GM12878 (cell line): ENCODE data around the gene TCF25. TPM values are rescaled to one million over a fixed set of nuclear protein-coding genes. Genes with fewer than 3 reads are reported as not detected.
A peak's percentile ranks its signal among the peaks of the same experiment; 100 is the strongest.

Experiments
- ATF2 ChIP-seq: IDR thresholded peaks from 2 replicates; pipeline ENCODE4 v1.6.1; 2012; ENCODE audit warnings: low read length, inconsistent platforms
- BCL3 ChIP-seq: IDR thresholded peaks from 2 replicates; pipeline ENCODE4 v1.6.1; 2011; ENCODE audit warnings: borderline replicate concordance, low read depth, mild to moderate bottlenecking, moderate library complexity, low read length; ENCODE audit not compliant: insufficient read depth, poor library complexity, severe bottlenecking
- CBX5 ChIP-seq: sonication (generic); IDR thresholded peaks from 2 replicates; pipeline ENCODE4 v1.6.1; 2016; ENCODE audit warnings: low read depth, moderate library complexity, mild to moderate bottlenecking, inconsistent platforms
- CEBPB ChIP-seq, 2 experiments: fragments of 150-350 bp in 1 of 2; IDR thresholded peaks; 2 replicates each; pipeline ENCODE4 v1.6.1; 2012 to 2014; ENCODE audit warnings: low read depth in 2 of 2, low read length in 2 of 2, borderline replicate concordance in 1 of 2, inconsistent platforms in 1 of 2
- EED ChIP-seq: sonication (generic); IDR thresholded peaks from 2 replicates; pipeline ENCODE4 v1.6.1; 2016; ENCODE audit warnings: antibody characterized with exemption, low read depth
- FOXK2 ChIP-seq: fragments of 450-650 bp; IDR thresholded peaks from 2 replicates; pipeline ENCODE4 v1.6.1; 2017; ENCODE audit warnings: mild to moderate bottlenecking, moderate library complexity
- MEF2A ChIP-seq: IDR thresholded peaks from 2 replicates; pipeline ENCODE4 v1.6.1; 2011; ENCODE audit warnings: low read depth, mild to moderate bottlenecking, low read length, moderate library complexity; ENCODE audit not compliant: insufficient read depth
- MXI1 ChIP-seq: fragments of 150-350 bp; IDR thresholded peaks from 2 replicates; pipeline ENCODE4 v1.6.1; 2011; ENCODE audit warnings: low read depth, mild to moderate bottlenecking, inconsistent platforms, low read length, improper control_type of control experiment
- MYC ChIP-seq: IDR thresholded peaks from 2 replicates; pipeline ENCODE4 v1.6.1; 2011; ENCODE audit warnings: mild to moderate bottlenecking, low read length, moderate library complexity, inconsistent platforms; ENCODE audit not compliant: insufficient read depth, insufficient replicate concordance, insufficient read length, severe bottlenecking
- NKRF ChIP-seq: fragments of 450-650 bp; conservative IDR thresholded peaks from 2 replicates; pipeline ENCODE4 v1.6.1; 2017; ENCODE audit warnings: mild to moderate bottlenecking, moderate library complexity
- NR2F1 ChIP-seq: fragments of 450-650 bp; conservative IDR thresholded peaks from 2 replicates; pipeline ENCODE4 v1.6.1; 2017; ENCODE audit warnings: mild to moderate bottlenecking
- RELB ChIP-seq: fragments of 450-650 bp; IDR thresholded peaks from 2 replicates; pipeline ENCODE4 v1.6.1; 2017; ENCODE audit warnings: low read depth, mild to moderate bottlenecking, moderate library complexity
- REST ChIP-seq: IDR thresholded peaks from 2 replicates; pipeline ENCODE4 v1.6.1; 2012; ENCODE audit warnings: mild to moderate bottlenecking, low read depth, low read length
- SMC3 ChIP-seq: IDR thresholded peaks from 2 replicates; pipeline ENCODE4 v1.6.1; 2011; ENCODE audit warnings: low read length, improper control_type of control experiment, borderline replicate concordance
- SUZ12 ChIP-seq: fragments of 200-600 bp; sonication (generic); IDR thresholded peaks from one replicate; pipeline ENCODE4 v1.6.1; 2018; ENCODE audit warnings: antibody characterized with exemption, mild to moderate bottlenecking; ENCODE audit not compliant: unreplicated experiment
- USF1 ChIP-seq: IDR thresholded peaks from 2 replicates; pipeline ENCODE4 v1.6.1; 2011; ENCODE audit warnings: borderline replicate concordance, low read depth, mild to moderate bottlenecking, moderate library complexity, mixed read lengths, low read length; ENCODE audit not compliant: insufficient read depth; ENCODE audit errors: extremely low read length
- polyA plus RNA-seq, 11 experiments: library from polyadenylated mRNA; depleted of rRNA in 4 of 11; unstranded in 6 of 11; stranded (reverse) in 5 of 11; fragments of >200 nt; fragmentation: Nextera tagmentation in 4 of 11; fragmentation: Illumina TruSeq in 1 of 11; extraction: Ambion mirVana in 4 of 11; extraction: Trizol in 1 of 11; gene quantifications; 1 replicate in 1 of 11; 2 replicates in 10 of 11; pipeline versions ENCODE4 v1.2.1 to v1.2.3, GENCODE V29; 2011 to 2016; ENCODE audit warnings: inconsistent platforms in 2 of 11, missing spikeins in 2 of 11, low read depth in 1 of 11
- total RNA-seq, 4 experiments: library from RNA; depleted of rRNA in 3 of 4; stranded (reverse); fragments of >200 nt in 3 of 4; fragmentation: Illumina TruSeq in 1 of 4; extraction: Trizol in 1 of 4; gene quantifications; 2 replicates each; pipeline versions ENCODE4 v1.2.1 to v1.2.3, GENCODE V29; 2013 to 2021

Gene TCF25
- total and polyA plus RNA-seq, 10 of the 15 experiments (the other 5 are each of a cell fraction or from before 2014, with no cell fraction given) = 8.4 to 130 (median 89.4) TPM

GRCh38 chr16:89873972-89874689, 739 bp downstream of the TCF25 start (continued):
- TF ChIP-seq MXI1 (peak; percentile 63; the same call in 1 of the 2 replicates), EED (no peak), NKRF (no peak), MYC (no peak), CEBPB (IDR thresholded peaks at IDR 0.05; ENCODE audit: borderline replicate concordance in 1 of 2, low read depth in 2 of 2, low read length in 2 of 2) (no peak), RELB (no peak), BCL3 (no peak), CBX5 (no peak), REST (no peak), NR2F1 (no peak), SMC3 (no peak), USF1 (peak; percentile 88), SUZ12 (no peak), FOXK2 (no peak), MEF2A (no peak), ATF2 (no peak)
